H9 (cell line): ENCODE results near the gene NOP53. TPM values are rescaled to one million over a fixed set of nuclear protein-coding genes. Genes with fewer than 3 reads are reported as not detected.

Experiments
- DNase-seq: peaks from one replicate; pipeline ENCODE4 v3.0.0-alpha.2; 2017
- H2AFZ ChIP-seq: one replicate; pipeline ENCODE4 v1.6.1; 2013; ENCODE audit warnings: mild to moderate bottlenecking, low read length, control low read depth, moderate library complexity
- H2AK5ac ChIP-seq: 2 replicates; pipeline ENCODE4 v1.6.1; 2013; ENCODE audit warnings: low read length, control low read depth, mixed read lengths; ENCODE audit not compliant: insufficient read length
- H2BK120ac ChIP-seq: one replicate; pipeline ENCODE4 v1.6.1; 2013; ENCODE audit warnings: low read depth, mild to moderate bottlenecking, low read length, control low read depth, inconsistent platforms; ENCODE audit not compliant: poor library complexity, severe bottlenecking
- H2BK12ac ChIP-seq: 2 replicates; pipeline ENCODE4 v1.6.1; 2013; ENCODE audit warnings: low read length, control low read depth, mixed read lengths, low read depth; ENCODE audit not compliant: insufficient read length
- H2BK15ac ChIP-seq: 2 replicates; pipeline ENCODE4 v1.6.1; 2013; ENCODE audit warnings: low read depth, low read length, control low read depth
- H2BK20ac ChIP-seq: one replicate; pipeline ENCODE4 v1.6.1; 2013; ENCODE audit warnings: low read depth, mild to moderate bottlenecking, low read length, control low read depth, inconsistent platforms; ENCODE audit not compliant: poor library complexity, severe bottlenecking
- H2BK5ac ChIP-seq: 2 replicates; pipeline ENCODE4 v1.6.1; 2013; ENCODE audit warnings: low read length, control low read depth, mixed read lengths; ENCODE audit not compliant: insufficient read length
- H3K14ac ChIP-seq: 2 replicates; pipeline ENCODE4 v1.6.1; 2013; ENCODE audit warnings: low read length, control low read depth; ENCODE audit not compliant: insufficient read depth
- H3K18ac ChIP-seq: 2 replicates; pipeline ENCODE4 v1.6.1; 2013; ENCODE audit warnings: low read depth, mild to moderate bottlenecking, mixed read lengths, low read length, control low read depth; ENCODE audit not compliant: insufficient read length
- H3K23ac ChIP-seq: 2 replicates; pipeline ENCODE4 v1.6.1; 2013; ENCODE audit warnings: low read length, control low read depth, mixed read lengths, low read depth; ENCODE audit not compliant: insufficient read length
- H3K23me2 ChIP-seq: 2 replicates; pipeline ENCODE4 v1.6.1; 2013; ENCODE audit warnings: low read depth, mild to moderate bottlenecking, mixed read lengths, low read length, control low read depth; ENCODE audit not compliant: insufficient read length, poor library complexity, severe bottlenecking
- H3K27ac ChIP-seq: 2 replicates; pipeline ENCODE4 v1.5.1; 2013; ENCODE audit warnings: low read length, control low read depth, mixed read lengths, low read depth; ENCODE audit not compliant: insufficient read length
- H3K27me3 ChIP-seq: 2 replicates; pipeline ENCODE4 v1.6.1; 2013; ENCODE audit warnings: low read length, control low read depth, inconsistent platforms; ENCODE audit not compliant: insufficient read depth
- H3K4ac ChIP-seq: 2 replicates; pipeline ENCODE4 v1.6.1; 2013; ENCODE audit warnings: low read depth, mild to moderate bottlenecking, control low read depth, inconsistent platforms, low read length, moderate library complexity
- H3K4me1 ChIP-seq: 2 replicates; pipeline ENCODE4 v1.6.1; 2013; ENCODE audit warnings: low read length, control low read depth, inconsistent platforms; ENCODE audit not compliant: insufficient read depth
- H3K4me2 ChIP-seq: 2 replicates; pipeline ENCODE4 v1.6.1; 2013; ENCODE audit warnings: low read length, control low read depth, mixed read lengths; ENCODE audit not compliant: insufficient read length, insufficient read depth
- H3K56ac ChIP-seq: 2 replicates; pipeline ENCODE4 v1.6.1; 2013; ENCODE audit warnings: low read depth, mild to moderate bottlenecking, mixed read lengths, low read length, control low read depth; ENCODE audit not compliant: insufficient read length
- H3K79me1 ChIP-seq: 2 replicates; pipeline ENCODE4 v1.6.1; 2013; ENCODE audit warnings: low read depth, mild to moderate bottlenecking, moderate library complexity, low read length, control low read depth, inconsistent platforms; ENCODE audit not compliant: insufficient read depth, poor library complexity, severe bottlenecking
- H3K79me2 ChIP-seq: 2 replicates; pipeline ENCODE4 v1.6.1; 2013; ENCODE audit warnings: low read length, control low read depth, inconsistent platforms; ENCODE audit not compliant: insufficient read depth
- H3K9ac ChIP-seq: 2 replicates; pipeline ENCODE4 v1.6.1; 2013; ENCODE audit warnings: low read length, control low read depth, mixed read lengths; ENCODE audit not compliant: insufficient read length; ENCODE audit errors: extremely low read depth
- H3K9me3 ChIP-seq: one replicate; pipeline ENCODE4 v1.6.1; 2013; ENCODE audit warnings: low read depth, low read length, inconsistent platforms; ENCODE audit not compliant: control insufficient read depth
- H3T11ph ChIP-seq: one replicate; pipeline ENCODE4 v1.6.1; 2013; ENCODE audit warnings: mild to moderate bottlenecking, low read length, control low read depth, inconsistent platforms
- H4K20me1 ChIP-seq: one replicate; pipeline ENCODE4 v1.6.1; 2013; ENCODE audit not compliant: control insufficient read depth, insufficient read length, insufficient read depth
- H4K5ac ChIP-seq: 2 replicates; pipeline ENCODE4 v1.6.1; 2013; ENCODE audit warnings: low read depth, mild to moderate bottlenecking, mixed read lengths, low read length, control low read depth; ENCODE audit not compliant: insufficient read length
- H4K8ac ChIP-seq: replicated peaks from 2 replicates; pipeline ENCODE4 v1.6.1; 2013; ENCODE audit warnings: low read length, control low read depth, mixed read lengths, low read depth; ENCODE audit not compliant: insufficient read length
- H4K91ac ChIP-seq: 2 replicates; pipeline ENCODE4 v1.6.1; 2013; ENCODE audit warnings: low read depth, mild to moderate bottlenecking, moderate library complexity, mixed read lengths, low read length, control low read depth; ENCODE audit not compliant: insufficient read length
- H3K27ac Mint-ChIP-seq, 3 experiments: 2 replicates in 2 of 3; 3 replicates in 1 of 3; pipeline ENCODE4 v1.8.0; 2020 to 2021; ENCODE audit warnings: mixed read lengths in 3 of 3, mild to moderate bottlenecking in 1 of 3, moderate library complexity in 1 of 3
- H3K27me3 Mint-ChIP-seq: 2 replicates; pipeline ENCODE4 v1.8.0; 2021; ENCODE audit warnings: low read depth, mild to moderate bottlenecking, moderate library complexity, mixed read lengths
- H3K36me3 Mint-ChIP-seq, 3 experiments: 2 replicates in 2 of 3; 3 replicates in 1 of 3; pipeline ENCODE4 v1.8.0; 2020 to 2021; ENCODE audit warnings: low read depth in 3 of 3, mixed read lengths in 3 of 3; ENCODE audit not compliant: insufficient read depth in 1 of 3
- H3K4me1 Mint-ChIP-seq, 2 experiments: 2 replicates each; pipeline ENCODE4 v1.8.0; 2020; ENCODE audit warnings: mixed read lengths in 2 of 2
- H3K4me3 Mint-ChIP-seq, 2 experiments: 2 replicates in 1 of 2; 3 replicates in 1 of 2; pipeline ENCODE4 v1.8.0; 2020 to 2021; ENCODE audit warnings: mild to moderate bottlenecking in 2 of 2, mixed read lengths in 2 of 2, moderate library complexity in 1 of 2
- H3K9me3 Mint-ChIP-seq, 2 experiments: 2 replicates in 1 of 2; 3 replicates in 1 of 2; pipeline ENCODE4 v1.8.0; 2020; ENCODE audit warnings: mild to moderate bottlenecking in 2 of 2, mixed read lengths in 2 of 2, moderate library complexity in 1 of 2
- WGBS: extraction: QIAGEN DNeasy Blood & Tissue Kit; methylation state at CpG from one replicate; pipeline ENCODE4 v1.1.7; 2013; ENCODE audit warnings: missing lambda C conversion rate, low lambda C conversion rate, mixed read lengths; ENCODE audit not compliant: insufficient read length; ENCODE audit errors: extremely low coverage; 5-methylcytosine and 5-hydroxymethylcytosine counted together
- total RNA-seq: library from RNA; stranded (reverse); gene quantifications from 2 replicates; pipeline ENCODE4 v1.2.1, GENCODE V29; 2021
- TF ChIP-seq, protein P1 (sequence below): fragments of 200-600 bp; sonication (generic); conservative IDR thresholded peaks from 3 replicates; pipeline ENCODE4 v1.8.0; 2021; ENCODE audit warnings: antibody characterized with exemption, mild to moderate bottlenecking

NOP53 gene
- total RNA-seq, 1 experiment from 2014 or later = 325 TPM

DNA sequence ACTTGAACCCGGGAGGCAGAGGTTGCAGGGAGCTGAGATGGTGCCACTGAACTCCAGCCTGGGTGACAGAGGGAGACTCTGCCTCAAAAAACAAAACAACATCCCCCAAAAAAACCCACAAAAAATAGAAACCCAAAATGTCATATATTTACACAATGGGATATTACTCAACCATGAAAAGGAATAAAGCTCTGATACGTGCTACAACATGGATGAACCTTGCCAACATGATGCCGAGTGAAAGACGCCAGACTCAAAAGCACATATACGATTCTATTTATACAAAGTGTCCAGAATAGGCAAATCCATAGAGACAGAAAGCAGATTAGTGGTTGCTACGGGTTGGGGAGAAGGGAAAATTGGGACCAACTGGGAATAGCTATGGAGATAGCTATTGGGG, 61.1 kb downstream of the NOP53 start:
- Histone ChIP-seq H3K23me2 (no peaks in the 10 kb centered on the region), H2BK120ac (no peak overlapping the region), H2AFZ (no peak overlapping the region), H3K79me1 (no peaks in the 10 kb centered on the region), H3K79me2 (no peaks in the 10 kb centered on the region), H3K4me1 (no peaks in the 10 kb centered on the region), H2BK12ac (no peak overlapping the region), H3K27me3 (no peaks in the 10 kb centered on the region), H3K14ac (no peak overlapping the region), H3K9me3 (no peaks in the 10 kb centered on the region), H3K4ac (no peak overlapping the region), H3K56ac (no peak overlapping the region), H3K27ac (no peak overlapping the region), H3T11ph (no peak overlapping the region), H2BK5ac (no peak overlapping the region), H4K91ac (no peak overlapping the region), H4K8ac (no peak overlapping the region), H3K18ac (no peak overlapping the region), H3K9ac (no peak overlapping the region), H3K23ac (no peak overlapping the region), H2BK20ac (no peak overlapping the region), H4K20me1 (no peaks in the 10 kb centered on the region), H3K4me2 (no peak overlapping the region), H2BK15ac (no peak overlapping the region), H2AK5ac (no peak overlapping the region), H4K5ac (no peak overlapping the region)
- H3K4me3 Mint-ChIP-seq = no peak overlapping the region; a peak in 1 of 5 replicates
- DNase-seq = no peak
- H3K27me3 Mint-ChIP-seq = no peaks in the 10 kb centered on the region
- WGBS = no CpG with 5 or more reads among the region's 6 CpGs
- 0 out of 4 replicates have a peak, but pooled peaks cover 0 to 2% of the 10 kb centered on the region in 2 experiments for H3K4me1 Mint-ChIP-seq
- TF ChIP-seq, protein P1, sequence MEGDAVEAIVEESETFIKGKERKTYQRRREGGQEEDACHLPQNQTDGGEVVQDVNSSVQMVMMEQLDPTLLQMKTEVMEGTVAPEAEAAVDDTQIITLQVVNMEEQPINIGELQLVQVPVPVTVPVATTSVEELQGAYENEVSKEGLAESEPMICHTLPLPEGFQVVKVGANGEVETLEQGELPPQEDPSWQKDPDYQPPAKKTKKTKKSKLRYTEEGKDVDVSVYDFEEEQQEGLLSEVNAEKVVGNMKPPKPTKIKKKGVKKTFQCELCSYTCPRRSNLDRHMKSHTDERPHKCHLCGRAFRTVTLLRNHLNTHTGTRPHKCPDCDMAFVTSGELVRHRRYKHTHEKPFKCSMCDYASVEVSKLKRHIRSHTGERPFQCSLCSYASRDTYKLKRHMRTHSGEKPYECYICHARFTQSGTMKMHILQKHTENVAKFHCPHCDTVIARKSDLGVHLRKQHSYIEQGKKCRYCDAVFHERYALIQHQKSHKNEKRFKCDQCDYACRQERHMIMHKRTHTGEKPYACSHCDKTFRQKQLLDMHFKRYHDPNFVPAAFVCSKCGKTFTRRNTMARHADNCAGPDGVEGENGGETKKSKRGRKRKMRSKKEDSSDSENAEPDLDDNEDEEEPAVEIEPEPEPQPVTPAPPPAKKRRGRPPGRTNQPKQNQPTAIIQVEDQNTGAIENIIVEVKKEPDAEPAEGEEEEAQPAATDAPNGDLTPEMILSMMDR = no peak
- H3K9me3 Mint-ChIP-seq = peaks cover 0 to under 1% of the 10 kb centered on the region in 2 experiments; a peak in 2 of 5 replicates
- no peak overlapping the region for H3K27ac Mint-ChIP-seq
- H3K36me3 Mint-ChIP-seq = peaks cover 0 to 1% (median 0%) of the 10 kb centered on the region in 3 experiments; a peak in 1 of 7 replicates

Other genes with a start within 250 kb of the NOP53 start
- gene NAPA, start 230.5 kb upstream of the NOP53 start, total RNA-seq = 62.3 and 62.8 TPM in 2 replicates
- not detected in 2 replicates for gene ZNF541, start 172.4 kb upstream of the NOP53 start, total RNA-seq
- 26.8 and 29.3 TPM in 2 replicates for gene BICRA, start 136.4 kb upstream of the NOP53 start, total RNA-seq
- gene EHD2, start 32.1 kb upstream of the NOP53 start, total RNA-seq = 18.7 and 19.7 TPM in 2 replicates
- 377 and 388 TPM in 2 replicates for gene SELENOW, start 33.2 kb downstream of the NOP53 start, total RNA-seq
- gene TPRX1, start 59.0 kb downstream of the NOP53 start, total RNA-seq = not detected in 2 replicates
- 0.13 and 0.15 TPM in 2 replicates for gene CRX, start 76.4 kb downstream of the NOP53 start, total RNA-seq
- gene TPRX2, start 113.7 kb downstream of the NOP53 start, total RNA-seq = not detected in 2 replicates
- not detected in 2 replicates for gene SULT2A1, start 140.8 kb downstream of the NOP53 start, total RNA-seq
- gene BSPH1, start 246.6 kb downstream of the NOP53 start, total RNA-seq = not detected in 2 replicates
- gene ELSPBP1, start 249.1 kb downstream of the NOP53 start, total RNA-seq = not detected in 2 replicates